AG09309 (cell line): ENCODE results near the gene ZP1.
"Not testable (repeated sequence)": the region's sequence is repeated elsewhere in the genome, so short reads cannot be mapped to it uniquely, and the experiment has no call there.

Experiments used
- DNase-seq: peaks from one replicate; pipeline ENCODE4 v3.0.0-alpha.2; 2010; ENCODE audit warnings: low read depth
- H3K4me3 ChIP-seq: 2 replicates; pipeline ENCODE4 v1.5.1; 2011; ENCODE audit warnings: mild to moderate bottlenecking, low read depth, low read length, moderate library complexity; ENCODE audit not compliant: control insufficient read depth
- TF ChIP-seq, protein P1 (sequence below): IDR thresholded peaks from 2 replicates; pipeline ENCODE4 v1.5.1; 2011; ENCODE audit warnings: mild to moderate bottlenecking, low read depth, low read length, inconsistent platforms; ENCODE audit not compliant: insufficient read depth, control insufficient read depth; ENCODE audit errors: missing control alignments

The ZP1 gene

DNA sequence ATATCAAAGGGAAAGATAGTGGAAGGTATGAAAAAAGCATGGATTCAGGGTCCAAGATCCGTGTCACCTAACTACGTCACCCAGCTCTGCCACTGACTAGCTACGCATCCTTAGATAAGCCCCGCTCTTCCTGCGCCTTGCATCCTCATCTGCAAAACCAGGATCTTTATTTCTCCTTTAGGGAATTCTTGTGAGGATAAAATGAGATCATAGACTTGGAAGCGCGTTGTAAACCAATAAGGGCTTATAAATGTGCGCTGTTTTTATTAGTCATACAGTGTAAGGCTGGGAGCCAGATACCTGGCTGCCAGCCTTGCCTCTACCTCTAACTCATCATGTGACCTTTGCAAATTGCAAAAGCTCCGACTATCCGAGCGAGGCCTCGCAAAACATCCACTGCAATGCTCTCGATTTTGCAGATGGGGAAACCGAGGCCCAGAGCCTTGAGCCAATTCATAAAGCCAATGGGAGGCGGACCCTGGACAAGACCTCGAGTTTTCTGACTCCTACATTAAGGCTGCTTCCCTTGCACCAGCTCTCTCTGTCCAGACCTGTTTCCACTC is 38.3 kb downstream of the ZP1 start:
- H3K4me3 ChIP-seq: peak overlapping the region; percentile 65
- no peak for DNase-seq
- TF ChIP-seq, protein P1, sequence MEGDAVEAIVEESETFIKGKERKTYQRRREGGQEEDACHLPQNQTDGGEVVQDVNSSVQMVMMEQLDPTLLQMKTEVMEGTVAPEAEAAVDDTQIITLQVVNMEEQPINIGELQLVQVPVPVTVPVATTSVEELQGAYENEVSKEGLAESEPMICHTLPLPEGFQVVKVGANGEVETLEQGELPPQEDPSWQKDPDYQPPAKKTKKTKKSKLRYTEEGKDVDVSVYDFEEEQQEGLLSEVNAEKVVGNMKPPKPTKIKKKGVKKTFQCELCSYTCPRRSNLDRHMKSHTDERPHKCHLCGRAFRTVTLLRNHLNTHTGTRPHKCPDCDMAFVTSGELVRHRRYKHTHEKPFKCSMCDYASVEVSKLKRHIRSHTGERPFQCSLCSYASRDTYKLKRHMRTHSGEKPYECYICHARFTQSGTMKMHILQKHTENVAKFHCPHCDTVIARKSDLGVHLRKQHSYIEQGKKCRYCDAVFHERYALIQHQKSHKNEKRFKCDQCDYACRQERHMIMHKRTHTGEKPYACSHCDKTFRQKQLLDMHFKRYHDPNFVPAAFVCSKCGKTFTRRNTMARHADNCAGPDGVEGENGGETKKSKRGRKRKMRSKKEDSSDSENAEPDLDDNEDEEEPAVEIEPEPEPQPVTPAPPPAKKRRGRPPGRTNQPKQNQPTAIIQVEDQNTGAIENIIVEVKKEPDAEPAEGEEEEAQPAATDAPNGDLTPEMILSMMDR: no peak

DNA sequence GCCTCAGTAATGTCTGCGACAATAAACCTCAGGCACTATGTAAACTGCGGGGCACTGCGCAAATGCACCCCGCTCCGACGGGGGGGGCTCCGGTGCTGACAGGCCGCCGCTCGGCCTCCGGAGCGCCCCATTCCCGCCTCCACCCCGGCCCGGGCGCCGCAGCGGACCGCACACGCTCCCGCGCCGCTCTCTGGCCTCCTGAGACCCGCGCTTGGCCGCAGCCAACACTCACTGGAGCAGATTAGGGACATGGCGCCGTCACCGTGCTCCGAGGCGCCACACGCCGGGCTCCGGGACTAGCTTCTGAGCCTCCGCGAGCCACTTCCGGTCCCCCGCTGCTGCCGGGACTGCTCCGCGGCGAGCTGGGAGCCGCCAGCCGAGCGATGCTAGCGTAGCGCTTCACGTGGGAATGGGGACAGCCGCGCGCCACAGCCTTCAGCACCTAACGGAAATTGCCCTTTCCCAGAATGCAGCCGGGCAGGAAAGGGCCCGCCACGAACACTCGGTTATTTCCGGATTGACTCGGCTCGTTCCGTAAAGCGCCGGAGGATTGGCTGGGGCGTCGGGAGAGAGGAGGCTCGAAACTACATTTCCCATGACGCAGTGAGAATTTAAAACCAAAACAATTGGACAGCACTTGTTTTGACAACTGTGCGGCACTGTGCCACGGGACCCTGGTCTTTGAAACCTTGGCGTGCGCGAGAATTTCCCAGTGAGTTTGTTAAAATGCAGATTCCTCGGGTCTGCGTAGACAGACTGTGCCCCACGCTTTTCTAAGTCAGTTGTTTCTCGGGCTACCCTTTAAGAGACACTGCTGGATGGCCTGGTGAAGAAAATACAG is 39.0 kb downstream of the ZP1 start, which contains the start of gene PRPF19:
Gene PRPF19 (minus strand): TSS at position 454 of the 841 bp plus-strand sequence. CDS start 203 bp downstream, at position 251.
- peak within 1 kb of the TSS; percentile 65 for H3K4me3 ChIP-seq
- TF ChIP-seq, protein P1: no peak
- DNase-seq: peak; percentile 61

DNA sequence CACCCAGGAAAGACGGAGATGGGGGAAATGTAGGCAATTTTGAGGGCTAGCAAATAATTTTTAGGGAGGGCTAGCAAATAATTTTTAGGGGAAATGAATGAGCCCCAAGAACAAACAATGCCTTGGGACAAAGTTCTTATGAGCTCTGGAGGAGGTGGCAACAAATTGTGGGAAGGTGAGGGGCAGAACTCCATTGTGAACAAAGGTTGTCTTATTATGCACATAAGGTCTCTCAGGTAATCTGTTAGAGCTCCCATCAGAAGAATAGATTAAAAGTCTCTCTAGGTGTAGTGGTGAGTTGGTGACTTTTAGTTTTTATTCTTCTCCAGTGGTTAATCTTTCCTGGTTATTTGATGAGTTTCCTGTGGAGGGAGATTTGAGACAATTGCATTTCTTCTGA is 41.5 kb downstream of the ZP1 start:
- no peak overlapping the region for H3K4me3 ChIP-seq
- TF ChIP-seq, protein P1: no peak
- DNase-seq: no peak

DNA sequence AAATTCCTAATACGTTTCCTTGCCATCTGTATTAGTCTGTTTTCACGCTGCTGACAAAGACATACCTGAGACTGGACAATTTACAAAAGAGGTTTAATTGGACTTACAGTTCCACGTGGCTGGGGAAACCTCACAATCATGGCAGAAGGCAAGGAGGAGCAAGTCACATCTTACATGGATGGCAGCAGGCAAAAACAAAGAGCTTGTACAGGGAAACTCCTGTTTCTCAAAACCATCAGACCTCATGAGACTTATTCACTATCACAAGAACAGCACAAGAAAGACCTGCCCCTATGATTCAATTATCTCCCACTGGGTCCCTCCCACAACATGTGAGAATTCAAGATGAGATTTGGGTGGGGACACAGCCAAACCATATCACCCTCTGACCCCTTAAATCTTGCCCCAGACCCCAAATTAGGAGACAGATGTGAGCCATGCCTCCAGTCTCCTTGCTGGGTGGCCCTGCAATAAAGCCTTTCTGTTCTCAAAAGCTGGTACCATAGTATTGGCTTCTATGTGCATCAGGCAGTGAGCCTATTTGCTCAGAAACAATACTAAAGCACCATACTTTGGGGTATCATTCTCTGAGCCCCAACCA is 42.4 kb downstream of the ZP1 start:
- not testable (repeated sequence) for H3K4me3 ChIP-seq, DNase-seq

DNA sequence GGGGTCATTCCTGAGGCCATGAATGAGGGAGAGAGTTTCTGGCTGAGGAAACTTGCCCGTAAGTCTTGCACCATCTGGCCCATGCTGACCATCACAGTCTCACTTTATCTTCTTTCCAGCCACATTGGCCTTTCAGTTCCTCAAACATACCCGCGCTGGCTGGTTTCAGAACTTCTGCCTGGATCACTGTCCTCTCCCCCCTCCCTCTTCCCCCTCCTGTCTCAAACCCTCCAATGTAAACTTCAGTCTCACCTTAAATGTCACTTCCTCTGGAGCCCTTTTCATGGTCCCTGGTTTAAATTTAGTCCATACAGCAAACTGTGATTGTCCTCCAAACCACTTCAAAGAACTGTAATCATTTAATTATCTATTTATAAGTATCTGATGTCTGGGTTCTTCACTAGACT is 42.9 kb downstream of the ZP1 start:
- DNase-seq: no peak
- TF ChIP-seq, protein P1: no peak
- no peak overlapping the region for H3K4me3 ChIP-seq

DNA sequence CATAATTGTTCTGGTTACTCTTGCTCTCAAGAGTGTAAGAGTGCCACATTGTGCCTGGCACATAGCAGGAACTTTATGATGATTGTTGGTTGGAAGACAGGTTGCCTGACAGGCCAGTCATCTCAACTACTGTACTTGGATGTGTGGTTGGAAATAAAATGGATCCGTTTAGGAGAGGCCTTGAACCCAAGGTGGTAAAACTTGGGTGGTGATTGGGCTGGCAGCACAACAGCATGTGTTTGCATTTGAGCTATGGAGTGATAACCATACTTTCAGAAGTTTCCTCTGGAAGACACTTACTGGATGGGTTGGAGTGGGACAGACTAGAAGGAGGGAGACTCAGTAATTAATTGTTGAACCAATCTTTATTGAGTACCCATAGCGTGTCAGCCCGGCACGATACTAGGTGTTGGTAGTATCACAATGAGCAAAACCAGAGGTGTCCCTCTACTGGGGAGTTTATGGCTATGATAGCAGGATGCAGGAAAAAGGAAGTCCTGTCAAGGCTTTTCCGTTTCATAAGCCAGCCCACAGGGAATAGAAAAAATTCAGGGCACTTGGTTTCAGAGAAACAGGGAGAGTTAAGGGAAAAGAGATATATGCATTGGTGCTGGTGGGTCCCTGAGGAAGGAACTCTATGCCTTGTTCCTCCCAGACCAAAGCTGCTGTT is 43.5 kb downstream of the ZP1 start:
- DNase-seq: no peak
- TF ChIP-seq, protein P1: no peak
- H3K4me3 ChIP-seq: no peak overlapping the region
